ENCODE results near the gene ADAMTS13. TPM values are rescaled to one million over a fixed set of nuclear protein-coding genes. Genes with fewer than 3 reads are reported as not detected.

Gene ADAMTS13
- total RNA-seq = 0.61 and 0.70 TPM in 2 replicates

DNA sequence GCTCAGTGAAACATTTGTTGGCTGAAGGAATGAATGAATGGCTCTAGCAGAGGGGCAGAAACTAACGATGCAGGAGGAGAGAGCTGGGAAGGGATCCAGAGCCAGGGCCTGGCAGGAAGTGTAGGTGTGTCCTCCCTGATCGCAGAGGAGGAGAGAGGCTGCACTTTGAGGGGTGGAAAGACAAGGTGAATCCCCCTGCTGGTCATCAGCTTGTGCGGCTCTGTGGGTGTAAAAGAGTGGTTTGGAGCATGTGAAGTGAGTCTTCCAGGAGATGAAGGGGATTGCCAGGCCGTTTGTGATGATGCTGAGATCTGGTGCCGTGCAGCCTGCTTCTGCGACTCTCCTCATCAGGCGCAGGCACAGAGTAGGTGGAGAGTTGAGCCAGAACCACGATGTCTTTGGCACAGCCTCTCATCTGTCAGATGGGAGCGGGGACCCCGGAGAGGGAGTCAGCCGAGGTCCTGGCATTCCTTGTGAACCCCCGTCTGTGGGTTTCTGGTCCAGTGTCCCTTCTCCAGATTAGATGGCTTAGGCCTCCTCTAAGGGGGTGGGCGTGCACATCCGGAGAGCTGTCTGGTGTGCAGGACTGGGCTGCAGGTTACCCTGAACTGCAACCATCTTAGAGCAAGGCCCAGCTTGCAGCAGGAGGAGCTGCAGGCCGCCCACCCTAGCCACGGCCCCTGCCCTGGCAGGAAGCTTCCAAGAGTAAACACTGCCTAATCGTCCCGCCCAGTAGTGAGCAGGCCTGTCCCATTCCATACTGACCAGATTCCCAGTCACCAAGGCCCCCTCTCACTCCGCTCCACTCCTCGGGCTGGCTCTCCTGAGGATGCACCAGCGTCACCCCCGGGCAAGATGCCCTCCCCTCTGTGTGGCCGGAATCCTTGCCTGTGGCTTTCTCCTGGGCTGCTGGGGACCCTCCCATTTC is at the start of gene ADAMTS13:
Gene ADAMTS13, plus strand, starts transcription at position 753 of the 928 bp plus-strand sequence. Its CDS starts 77 bp downstream, at position 830.

DNA sequence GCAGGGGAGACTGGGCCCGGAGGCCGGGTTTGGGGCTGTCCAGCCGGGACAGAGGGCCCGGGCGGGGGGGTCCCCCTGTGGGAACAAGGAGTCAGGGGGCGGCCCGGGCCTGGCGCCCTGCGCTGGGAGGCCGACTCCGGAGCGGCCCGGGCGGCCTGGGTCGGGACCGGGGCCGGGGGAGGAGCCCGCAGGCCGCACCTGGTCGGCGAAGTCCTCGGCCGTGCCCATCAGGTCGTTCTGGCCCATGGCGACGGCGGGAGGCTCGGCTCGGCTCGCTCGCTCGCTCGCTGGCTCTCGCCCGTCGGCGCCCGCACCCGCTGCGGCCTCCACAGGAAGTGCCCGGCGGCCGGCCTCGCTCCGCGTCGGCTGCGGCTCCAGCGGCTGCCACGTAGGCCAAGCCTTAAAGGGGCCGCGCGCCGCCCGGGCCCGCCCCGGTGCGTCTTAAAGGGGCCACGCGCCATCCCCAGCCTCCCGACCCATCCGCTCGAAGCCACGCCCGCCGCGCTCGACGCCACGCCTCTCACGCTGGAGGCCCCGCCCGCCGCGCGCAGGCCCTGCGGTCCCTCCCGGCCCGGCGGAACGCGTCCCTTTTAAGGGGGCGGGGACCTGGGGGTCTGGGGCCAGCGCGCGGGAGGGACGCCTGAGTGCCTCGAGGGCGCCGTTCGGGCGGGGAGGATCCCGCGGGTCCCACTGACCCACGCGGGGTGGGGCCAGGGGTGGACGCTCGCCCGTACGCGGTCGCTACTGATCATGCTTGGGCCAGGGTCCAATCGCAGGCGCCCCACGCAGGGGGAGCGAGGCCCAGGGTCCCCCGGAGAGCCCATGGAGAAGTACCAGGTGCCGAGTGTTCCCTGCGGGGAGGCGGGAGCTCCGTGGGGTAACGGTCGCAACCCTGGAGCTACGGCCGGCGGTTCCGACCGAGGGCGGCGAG is 46.2 kb upstream of the ADAMTS13 start, which contains the start of the genes STKLD1 and SURF4:
Gene STKLD1, plus strand, starts transcription at position 643 of the 931 bp plus-strand sequence. Its CDS starts 108 bp downstream, at position 751.
Gene SURF4, minus strand, starts transcription at position 337 of the 931 bp plus-strand sequence. Its CDS starts 91 bp downstream, at position 246.

GRCh38 chr9:133417541-133418461 is 4.4 kb upstream of the ADAMTS13 start, which contains the start of gene REXO4:
Gene REXO4 (minus strand): TSS chr9:133418010. CDS start chr9:133417844, 166 bp downstream.

DNA sequence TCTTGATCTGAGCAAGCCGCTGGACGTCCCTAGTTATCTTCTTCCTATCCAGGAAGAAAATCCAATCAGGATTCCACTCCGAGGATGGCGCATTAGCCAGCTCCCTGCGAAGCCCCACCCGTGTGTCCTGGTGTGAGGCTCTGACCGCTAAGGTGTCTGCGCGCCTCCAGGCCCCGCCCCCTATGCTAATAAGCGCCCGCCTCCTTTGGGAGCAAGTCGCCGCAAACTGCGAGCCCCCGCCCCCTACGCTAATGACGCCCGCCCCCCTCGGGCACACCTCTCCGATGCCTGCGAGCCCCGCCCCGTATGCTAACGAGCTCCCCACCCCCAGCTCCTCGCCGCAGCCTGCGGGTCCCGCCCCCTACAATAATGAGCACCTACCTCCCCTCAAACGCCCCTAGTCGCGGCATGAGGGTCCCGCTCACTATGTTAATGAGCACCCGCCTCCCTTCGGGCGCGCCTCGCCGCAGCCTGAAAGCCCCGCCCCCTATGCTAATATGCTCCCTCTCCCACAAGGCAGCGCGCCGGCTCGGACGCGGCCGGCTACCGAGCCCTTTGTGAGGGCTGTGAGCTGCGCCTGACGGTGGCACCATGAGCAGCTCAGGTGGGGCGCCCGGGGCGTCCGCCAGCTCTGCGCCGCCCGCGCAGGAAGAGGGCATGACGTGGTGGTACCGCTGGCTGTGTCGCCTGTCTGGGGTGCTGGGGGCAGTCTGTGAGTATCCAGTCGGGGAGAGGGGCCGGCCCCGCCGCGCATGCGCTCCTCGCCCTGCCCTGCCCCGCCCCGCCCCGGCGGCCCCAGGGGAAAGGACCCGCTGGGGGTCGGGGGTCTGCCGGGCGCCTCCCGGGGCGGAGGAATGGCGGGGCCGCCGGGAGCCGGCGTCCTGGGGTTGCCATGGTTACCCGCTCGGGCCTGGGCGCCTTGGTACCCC is 37.6 kb downstream of the ADAMTS13 start, which contains the start of gene CACFD1:
Gene CACFD1, plus strand, starts transcription at position 503 of the 929 bp plus-strand sequence. Its CDS starts 89 bp downstream, at position 592.

DNA sequence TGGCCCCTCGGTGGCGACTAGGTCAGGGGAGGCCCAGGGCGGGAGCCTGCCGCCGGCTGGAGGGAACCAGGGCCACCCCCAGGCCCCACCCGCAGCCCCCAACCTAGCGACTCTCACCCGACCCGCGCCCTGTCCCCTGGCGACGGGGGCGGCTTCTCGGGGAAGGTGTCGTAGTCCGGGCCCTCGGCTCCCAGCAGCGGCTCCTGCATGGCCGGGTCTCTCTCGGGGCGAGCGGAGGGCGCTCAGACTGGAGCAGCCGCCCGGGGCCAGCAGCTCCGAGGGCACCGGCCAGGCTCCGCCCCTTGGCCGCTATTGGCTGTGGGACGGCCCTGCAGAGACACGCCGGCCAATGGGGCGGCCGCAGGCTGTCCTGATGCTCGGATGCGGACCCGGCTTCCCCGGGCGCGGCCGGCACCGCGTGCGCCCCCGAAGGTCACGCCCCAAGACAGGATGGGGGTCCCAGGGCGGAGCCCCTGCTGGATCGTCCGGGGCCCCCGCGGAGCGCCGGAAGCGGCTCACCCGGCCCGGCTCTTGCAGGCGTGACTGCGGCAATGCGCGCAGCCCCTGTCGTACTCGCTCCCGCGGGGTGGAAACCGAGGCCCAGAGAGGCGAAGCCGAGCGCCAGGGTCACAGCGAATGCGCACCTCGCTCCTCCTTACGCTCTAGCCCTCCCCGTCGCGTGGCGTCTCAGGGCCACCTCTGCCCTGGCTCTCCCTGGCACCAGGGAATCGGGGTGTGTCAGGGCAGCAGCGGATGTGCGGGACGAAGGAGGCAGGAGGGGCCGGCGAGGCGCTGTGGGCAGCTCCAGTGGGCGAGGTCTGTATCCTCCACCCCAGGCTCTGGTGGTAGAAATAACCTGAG is 56.9 kb downstream of the ADAMTS13 start, which contains the start of gene SLC2A6:
Gene SLC2A6, minus strand, starts transcription at position 249 of the 861 bp plus-strand sequence. Its CDS starts 40 bp downstream, at position 209.

Other genes starting within 250 kb of the ADAMTS13 start
- not detected in 2 replicates for gene OBP2B, start 213.1 kb upstream of the ADAMTS13 start, total RNA-seq
- gene ABO, start 147.2 kb upstream of the ADAMTS13 start, total RNA-seq = not detected in 2 replicates
- gene SURF6, start 86.2 kb upstream of the ADAMTS13 start, total RNA-seq = 13.9 and 23.5 TPM in 2 replicates
- 17.7 and 23.4 TPM in 2 replicates for gene MED22, start 74.2 kb upstream of the ADAMTS13 start, total RNA-seq
- 2,877 and 3,258 TPM in 2 replicates for gene RPL7A, start 74.1 kb upstream of the ADAMTS13 start, total RNA-seq
- gene SURF1, start 65.9 kb upstream of the ADAMTS13 start, total RNA-seq = 28.3 and 37.3 TPM in 2 replicates
- gene SURF2, start 65.8 kb upstream of the ADAMTS13 start, total RNA-seq = 37.2 and 46.6 TPM in 2 replicates
- 194 and 245 TPM in 2 replicates for gene SURF4, start 46.3 kb upstream of the ADAMTS13 start, total RNA-seq
- gene STKLD1, start 46.0 kb upstream of the ADAMTS13 start, total RNA-seq = 0.19 TPM in 1 of 2 replicates, not detected in the other
- gene REXO4, start 4.4 kb upstream of the ADAMTS13 start, total RNA-seq = 19.5 and 24.7 TPM in 2 replicates
- 1.6 and 5.3 TPM in 2 replicates for gene CACFD1, start 37.6 kb downstream of the ADAMTS13 start, total RNA-seq
- 21.6 and 30.5 TPM in 2 replicates for gene SLC2A6, start 56.7 kb downstream of the ADAMTS13 start, total RNA-seq
- not detected in 2 replicates for gene MYMK, start 102.6 kb downstream of the ADAMTS13 start, total RNA-seq
- not detected in 2 replicates for gene ADAMTSL2, start 112.3 kb downstream of the ADAMTS13 start, total RNA-seq
- not detected in 2 replicates for gene FAM163B, start 187.0 kb downstream of the ADAMTS13 start, total RNA-seq
- not detected in 2 replicates for gene DBH, start 214.0 kb downstream of the ADAMTS13 start, total RNA-seq

Measured in hair follicular keratinocyte (primary cell).